KBM-7 (cell line): ENCODE data around the gene TRIM41.

Experiments used
- DNase-seq: peaks from one replicate; pipeline ENCODE4 v3.0.0-alpha.2; 2015
- in situ Hi-C: fragments of 300-500 bp; cut with MboI; formaldehyde crosslinking; loops from 2 replicates; pipeline ENCODE4 v1.14.3; 2020; ENCODE audit warnings: low sequenced_read_pairs, low pct_unique_long_range_greater_than_20kb, mixed read lengths

The TRIM41 gene

GRCh38 chr5:181191526-181192336, 31.4 kb upstream of the TRIM41 start:
- peak; percentile 98 for DNase-seq

GRCh38 chr5:181192337-181193046, 30.6 kb upstream of the TRIM41 start:
- no peak for DNase-seq
- in situ Hi-C loops: no loop called here

More at GRCh38 chr5:181191526-181192336, 31.4 kb upstream of the TRIM41 start:
- in situ Hi-C loops: no loop called here

DNA sequence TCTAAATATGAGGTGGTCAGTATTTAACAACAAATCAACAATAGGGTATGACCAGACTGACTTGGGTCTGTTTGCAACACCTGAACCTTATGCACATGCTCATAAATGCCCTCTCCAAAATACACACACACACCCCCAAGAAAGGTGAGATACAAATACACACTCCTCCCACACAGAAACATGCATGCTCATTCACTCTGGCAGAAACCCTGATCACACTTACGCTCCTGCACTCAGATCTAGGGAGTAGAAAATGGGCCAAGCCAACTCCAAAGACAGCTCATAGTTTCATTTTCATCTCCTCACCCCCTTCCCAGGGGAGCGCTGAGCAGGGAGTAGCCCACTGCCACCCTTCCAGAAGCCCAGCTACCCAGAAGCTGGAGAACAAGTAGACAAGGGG, 29.4 kb upstream of the TRIM41 start:
- in situ Hi-C loops: no loop called here
- DNase-seq: no peak

DNA sequence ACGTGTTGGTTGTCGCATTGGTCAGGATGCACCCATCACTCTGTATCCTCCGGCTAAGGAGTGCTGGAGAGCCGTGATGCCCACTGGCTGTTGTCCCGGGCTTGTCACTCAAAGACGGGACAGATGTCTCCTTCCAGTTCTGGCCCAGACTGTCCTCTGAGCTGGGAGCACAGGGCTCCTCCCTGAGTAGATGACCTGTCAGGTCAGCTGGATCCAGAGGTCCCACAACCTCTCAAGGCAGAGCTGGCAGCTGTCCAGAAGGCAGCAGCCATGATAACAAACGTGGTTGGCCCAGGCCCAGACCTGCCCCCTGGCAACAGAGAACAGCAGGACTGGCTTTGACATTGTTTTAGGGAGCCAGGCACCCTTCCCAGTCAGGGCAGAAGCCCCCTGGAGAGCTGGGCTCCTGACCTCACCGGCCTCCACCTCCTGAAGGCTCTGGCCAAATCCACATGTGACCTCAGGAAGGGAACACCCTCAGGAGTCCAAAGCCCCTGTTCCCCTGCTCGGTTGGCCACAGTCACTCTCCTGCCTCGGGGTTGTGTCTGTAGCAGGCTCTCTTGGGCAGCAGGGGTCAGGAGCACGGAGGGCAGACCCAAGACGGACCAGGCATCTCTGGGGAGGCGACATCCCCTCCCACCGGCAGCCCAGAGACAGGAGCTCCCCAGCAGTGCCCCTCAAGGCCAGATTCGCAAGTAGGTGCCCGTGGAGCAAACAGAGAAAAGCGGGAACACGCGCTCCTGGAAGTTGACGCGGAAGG, 28.4 kb upstream of the TRIM41 start:
- no peak for DNase-seq
- in situ Hi-C loops: no loop called here

GRCh38 chr5:181195249-181195761, 27.8 kb upstream of the TRIM41 start:
- in situ Hi-C loops: no loop called here

GRCh38 chr5:181197326-181197951, 25.6 kb upstream of the TRIM41 start:
- in situ Hi-C loops: no loop called here
- no peak for DNase-seq

More at GRCh38 chr5:181195249-181195761, 27.8 kb upstream of the TRIM41 start:
- no peak for DNase-seq

- in situ Hi-C loops: no loop called here
- DNase-seq: no peak
Measured at GRCh38 chr5:181198106-181198685, 24.9 kb upstream of the TRIM41 start.

DNA sequence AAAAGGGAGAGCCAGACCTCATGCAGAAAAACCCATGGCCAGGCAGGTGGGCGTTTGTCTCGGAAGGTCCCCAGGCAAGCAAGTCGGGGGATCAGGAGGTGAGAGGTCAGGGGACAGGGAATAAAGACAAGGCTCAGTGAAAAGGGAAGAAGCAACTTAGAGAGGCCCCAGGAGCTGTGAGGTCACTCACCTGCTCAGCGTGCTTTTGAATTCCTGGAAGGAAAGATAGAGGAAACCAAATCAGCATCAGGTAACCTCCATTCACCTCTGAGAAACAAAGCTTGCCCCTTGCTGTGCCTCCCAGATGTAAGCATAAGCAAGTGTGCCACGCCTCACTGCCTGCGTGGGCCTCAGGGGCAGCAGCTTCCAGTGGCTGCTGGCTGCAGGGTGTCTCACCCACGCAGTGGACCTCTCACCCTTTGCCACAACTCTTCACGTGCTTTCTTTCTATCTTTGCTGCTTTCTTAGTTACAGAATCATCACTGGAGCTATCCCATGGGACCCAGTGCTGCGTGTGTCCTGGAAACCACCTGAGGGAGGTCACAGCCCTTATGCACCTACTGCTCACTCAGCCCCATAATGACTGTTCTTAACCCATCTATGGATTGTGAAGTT, 24.1 kb upstream of the TRIM41 start:
- in situ Hi-C loops: no loop called here
- DNase-seq: no peak

- no peak for DNase-seq
- in situ Hi-C loops: no loop called here
Measured at GRCh38 chr5:181199881-181200638, 23.0 kb upstream of the TRIM41 start.

DNA sequence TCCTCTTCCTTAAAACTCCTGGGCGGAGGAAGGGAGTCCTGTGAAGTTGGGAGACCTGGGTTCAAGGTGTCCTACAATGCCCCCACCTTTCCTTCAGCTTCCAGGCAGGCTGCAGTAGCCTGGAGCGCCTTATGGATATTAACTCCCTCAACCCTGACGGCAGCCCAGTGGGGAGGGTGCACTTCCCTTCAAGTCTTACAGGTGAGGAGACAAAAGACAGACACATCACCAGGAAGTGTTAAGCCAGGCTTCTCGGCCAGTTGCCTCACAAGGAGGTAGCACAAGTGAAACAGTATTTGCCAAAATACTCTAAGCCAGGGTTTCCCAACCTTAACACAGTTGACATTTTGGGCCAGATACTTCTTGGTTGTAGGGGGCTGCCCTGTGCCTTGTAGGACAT, 22.3 kb upstream of the TRIM41 start:
- in situ Hi-C loops: no loop called here
- DNase-seq: no peak

DNA sequence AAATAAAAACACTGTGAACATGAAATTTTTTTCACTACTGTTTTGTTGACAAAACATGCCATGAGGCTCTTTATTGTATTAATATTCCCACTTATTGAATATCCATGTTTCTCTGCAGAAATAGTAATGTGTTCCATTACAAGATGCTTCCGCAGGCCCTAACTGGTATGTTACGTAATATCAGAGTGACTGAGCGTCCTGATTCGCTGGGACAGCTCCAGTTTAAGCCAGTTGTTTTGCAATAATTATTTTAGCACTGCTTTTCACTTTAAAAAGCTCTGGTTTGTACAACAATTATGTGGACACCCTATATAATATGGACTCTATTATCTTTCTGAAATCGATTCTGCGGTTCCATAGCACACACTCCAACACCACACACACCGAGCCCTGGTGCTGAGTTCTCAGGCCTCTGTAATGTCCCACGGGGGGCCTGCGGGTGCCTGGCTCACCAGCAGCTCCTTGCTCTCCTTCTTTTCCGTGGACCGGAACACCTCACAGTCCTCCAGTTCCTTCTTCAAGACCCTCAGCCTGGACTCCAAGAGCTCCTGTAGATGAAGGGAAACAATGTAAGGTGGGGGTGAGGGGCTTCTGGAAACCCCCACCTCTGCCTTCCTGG, 19.9 kb upstream of the TRIM41 start:
- in situ Hi-C loops: no loop called here
- DNase-seq: peak; percentile 24

GRCh38 chr5:181203777-181204112, 19.3 kb upstream of the TRIM41 start:
- in situ Hi-C loops: no loop called here
- DNase-seq: no peak

GRCh38 chr5:181204113-181204825, 18.8 kb upstream of the TRIM41 start:
- DNase-seq: peak; percentile 61

GRCh38 chr5:181204826-181205760, 18.0 kb upstream of the TRIM41 start, which contains the start of gene TRIM7:
Gene TRIM7, minus strand, starts transcription at chr5:181205196. Its CDS starts 86 bp downstream, at chr5:181205110.
- DNase-seq: peak; percentile 48
- in situ Hi-C loops: no loop called here

More at GRCh38 chr5:181204113-181204825, 18.8 kb upstream of the TRIM41 start:
- in situ Hi-C loops: no loop called here

GRCh38 chr5:181205761-181206649, 17.1 kb upstream of the TRIM41 start:
- in situ Hi-C loops: no loop called here

More at GRCh38 chr5:181205761-181206649, 17.1 kb upstream of the TRIM41 start:
- DNase-seq: peak; percentile 61
